Natural killer cell (primary cell): ENCODE measurements around the gene CTSH. TPM values are rescaled to one million over a fixed set of nuclear protein-coding genes. Genes with fewer than 3 reads are reported as not detected.

Experiments used
- ATAC-seq, 3 donors: fragments of 150-1000 bp in 2 of 3; fragments of 200-7000 bp in 1 of 3; cut with Tn5 transposase; 1 replicate in 1 of 3; 2 replicates in 2 of 3; pipeline ENCODE4 v1.10.0; 2021; ENCODE audit warnings: mild to moderate bottlenecking in 2 of 3, moderate library complexity in 2 of 3
- DNase-seq, 2 donors: peaks; one replicate each; pipeline versions ENCODE4 v3.0.0 to v3.0.0-alpha.2; 2013 to 2021; ENCODE audit warnings: mixed read lengths in 1 of 2
- H3K27ac ChIP-seq: one replicate; pipeline ENCODE4 v1.5.1; 2013; ENCODE audit warnings: mild to moderate bottlenecking, low read length
- H3K27me3 ChIP-seq: one replicate; pipeline ENCODE4 v1.6.1; 2013; ENCODE audit warnings: low read length; ENCODE audit not compliant: control insufficient read depth, insufficient read depth
- H3K36me3 ChIP-seq: one replicate; pipeline ENCODE4 v1.6.1; 2013; ENCODE audit warnings: low read length; ENCODE audit not compliant: control insufficient read depth, insufficient read depth
- H3K4me1 ChIP-seq: one replicate; pipeline ENCODE4 v1.6.1; 2013; ENCODE audit warnings: low read length; ENCODE audit not compliant: control insufficient read depth, insufficient read depth
- H3K4me3 ChIP-seq: one replicate; pipeline ENCODE4 v1.5.1; 2013; ENCODE audit warnings: low read length
- H3K9me3 ChIP-seq: one replicate; pipeline ENCODE4 v1.6.1; 2013; ENCODE audit warnings: low read length; ENCODE audit not compliant: control insufficient read depth, insufficient read depth
- H3K27ac Mint-ChIP-seq, 2 donors: one replicate each; pipeline ENCODE4 v1.8.0; 2022; ENCODE audit warnings: mild to moderate bottlenecking in 2 of 2, mixed read lengths in 2 of 2, moderate library complexity in 1 of 2
- H3K27me3 Mint-ChIP-seq, 2 donors: one replicate each; pipeline ENCODE4 v1.8.0; 2022; ENCODE audit warnings: low read depth in 2 of 2, mixed read lengths in 2 of 2
- H3K36me3 Mint-ChIP-seq: one replicate; pipeline ENCODE4 v1.8.0; 2022; ENCODE audit warnings: mixed read lengths
- H3K4me1 Mint-ChIP-seq, 2 donors: one replicate each; pipeline ENCODE4 v1.8.0; 2022; ENCODE audit warnings: mixed read lengths in 2 of 2
- H3K4me3 Mint-ChIP-seq: one replicate; pipeline ENCODE4 v1.8.0; 2022; ENCODE audit warnings: mild to moderate bottlenecking, moderate library complexity, mixed read lengths
- H3K9me3 Mint-ChIP-seq, 2 donors: one replicate each; pipeline ENCODE4 v1.8.0; 2022; ENCODE audit warnings: mixed read lengths in 2 of 2
- WGBS: methylation state at CpG from one replicate; pipeline ENCODE4 v1.1.7; 2013; ENCODE audit warnings: missing lambda C conversion rate; ENCODE audit not compliant: insufficient coverage; 5-methylcytosine and 5-hydroxymethylcytosine counted together
- intact Hi-C: fragments of 100-400 bp; cut with micrococcal nuclease; formaldehyde crosslinking; loops from one replicate; pipeline ENCODE4 v1.14.2; 2022
- total RNA-seq, 4 donors: library from RNA; stranded (reverse); fragments of 120-200 nt in 1 of 4; gene quantifications; one replicate each; pipeline versions ENCODE4 v1.2.3 to v1.2.4, GENCODE V29; 2013 to 2022
- TF ChIP-seq, protein P1 (sequence below): fragments of 200-600 bp; IDR thresholded peaks from one replicate; pipeline ENCODE4 v1.8.0; 2022; ENCODE audit warnings: antibody characterized with exemption

The CTSH gene
- total RNA-seq, 3 donors from 2014 or later (not counting 1 experiment from before 2014, with no cell fraction given), result 8.8 to 18.1 (median 9.7) TPM

DNA sequence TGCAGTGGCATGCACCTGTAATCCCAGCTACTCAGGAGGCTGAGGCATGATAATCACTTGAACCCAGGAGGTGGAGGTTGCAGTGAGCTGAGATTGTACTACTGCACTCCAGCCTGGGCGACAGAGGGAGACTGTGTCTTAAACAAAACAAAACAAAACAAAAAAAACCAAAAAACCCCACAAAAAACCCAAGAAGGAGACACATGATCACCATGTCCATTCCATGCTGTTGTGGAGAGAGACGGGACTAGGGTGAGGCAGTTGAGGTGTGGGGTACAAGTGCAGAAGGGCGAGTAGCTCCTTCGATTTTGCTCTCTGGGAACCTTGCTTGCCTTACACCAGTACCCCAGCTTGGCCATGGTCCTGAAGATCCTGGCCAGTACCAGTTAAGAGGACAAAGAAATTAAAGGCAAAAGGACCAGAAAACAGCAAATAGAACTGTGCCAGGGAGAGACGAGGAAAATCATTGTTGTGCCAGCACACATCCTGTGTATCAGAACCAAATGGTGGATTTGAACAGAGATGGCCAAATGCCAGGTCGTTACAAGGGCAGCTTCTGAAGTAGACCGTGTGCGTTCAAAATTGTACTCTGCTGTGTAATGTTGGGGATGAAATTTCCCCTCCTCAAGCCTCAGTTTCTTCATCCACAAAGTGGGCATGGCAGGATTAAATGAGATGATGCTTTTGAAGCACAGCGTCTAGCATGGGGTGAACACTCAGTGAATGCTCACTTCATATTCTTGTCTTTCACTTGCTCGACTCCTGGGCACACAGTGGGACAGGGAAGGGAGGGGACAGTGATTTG, 42.9 kb upstream of the CTSH start:
- Histone ChIP-seq H3K27ac (no peak overlapping the region), H3K4me1 (peaks cover 15% of the 10 kb centered on the region), H3K27me3 (no peaks in the 10 kb centered on the region), H3K9me3 (no peaks in the 10 kb centered on the region), H3K36me3 (no peaks in the 10 kb centered on the region), H3K4me3 (no peak overlapping the region)
- intact Hi-C loops, result no loop called here
- ATAC-seq (no peak), DNase-seq (no peak)
- TF ChIP-seq, protein P1, sequence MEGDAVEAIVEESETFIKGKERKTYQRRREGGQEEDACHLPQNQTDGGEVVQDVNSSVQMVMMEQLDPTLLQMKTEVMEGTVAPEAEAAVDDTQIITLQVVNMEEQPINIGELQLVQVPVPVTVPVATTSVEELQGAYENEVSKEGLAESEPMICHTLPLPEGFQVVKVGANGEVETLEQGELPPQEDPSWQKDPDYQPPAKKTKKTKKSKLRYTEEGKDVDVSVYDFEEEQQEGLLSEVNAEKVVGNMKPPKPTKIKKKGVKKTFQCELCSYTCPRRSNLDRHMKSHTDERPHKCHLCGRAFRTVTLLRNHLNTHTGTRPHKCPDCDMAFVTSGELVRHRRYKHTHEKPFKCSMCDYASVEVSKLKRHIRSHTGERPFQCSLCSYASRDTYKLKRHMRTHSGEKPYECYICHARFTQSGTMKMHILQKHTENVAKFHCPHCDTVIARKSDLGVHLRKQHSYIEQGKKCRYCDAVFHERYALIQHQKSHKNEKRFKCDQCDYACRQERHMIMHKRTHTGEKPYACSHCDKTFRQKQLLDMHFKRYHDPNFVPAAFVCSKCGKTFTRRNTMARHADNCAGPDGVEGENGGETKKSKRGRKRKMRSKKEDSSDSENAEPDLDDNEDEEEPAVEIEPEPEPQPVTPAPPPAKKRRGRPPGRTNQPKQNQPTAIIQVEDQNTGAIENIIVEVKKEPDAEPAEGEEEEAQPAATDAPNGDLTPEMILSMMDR, result no peak
- no peak overlapping the region for H3K27ac Mint-ChIP-seq
- WGBS, result 89% methylated on average over 7 of the region's 10 CpGs
- no peaks in the 10 kb centered on the region for H3K36me3 Mint-ChIP-seq
- peaks cover 0 to 31% of the 10 kb centered on the region in 2 donors for H3K27me3 Mint-ChIP-seq
- no peaks in the 10 kb centered on the region for H3K9me3 Mint-ChIP-seq
- no peak overlapping the region for H3K4me3 Mint-ChIP-seq
- H3K4me1 Mint-ChIP-seq, result peaks cover 0 to 1% of the 10 kb centered on the region in 2 donors

DNA sequence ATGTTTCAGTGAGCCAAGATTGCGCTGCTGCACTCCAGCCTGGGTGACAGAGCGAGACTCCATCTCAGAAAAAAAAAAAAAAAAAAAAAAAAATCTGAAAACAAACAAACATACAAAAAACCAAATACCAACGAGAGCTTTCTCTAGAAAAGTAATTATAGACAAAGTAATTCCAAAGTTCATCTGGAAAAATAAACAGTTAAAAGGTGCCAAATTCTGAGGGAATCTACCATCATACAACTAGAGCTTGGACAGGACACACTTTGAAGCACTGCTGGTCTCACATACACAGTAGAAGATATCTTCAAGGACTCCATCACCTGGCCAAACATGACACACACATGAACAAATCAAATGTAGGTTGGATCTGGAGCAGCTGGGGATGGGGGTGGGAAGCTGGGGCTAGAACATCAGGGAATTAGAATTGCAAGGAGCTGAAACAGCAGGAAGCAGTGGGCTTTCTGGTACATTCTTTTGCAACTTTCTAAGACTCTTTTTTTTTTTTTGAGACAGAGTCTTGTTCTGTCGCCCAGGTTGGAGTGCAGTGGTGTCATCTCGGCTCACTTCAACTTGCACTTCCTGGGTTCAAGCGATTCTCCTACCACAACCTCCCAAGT, 41.1 kb upstream of the CTSH start:
- H3K4me1 Mint-ChIP-seq, result no peaks in the 10 kb centered on the region
- peaks cover 0 to 31% of the 10 kb centered on the region in 2 donors for H3K27me3 Mint-ChIP-seq
- no peaks in the 10 kb centered on the region for H3K27me3 ChIP-seq
- intact Hi-C loops, result no loop called here
- no peak overlapping the region for H3K27ac ChIP-seq
- no peak overlapping the region for H3K4me3 Mint-ChIP-seq
- ATAC-seq (no peak), DNase-seq (no peak)
- no peaks in the 10 kb centered on the region for H3K9me3 Mint-ChIP-seq
- no peaks in the 10 kb centered on the region for H3K36me3 ChIP-seq
- no peaks in the 10 kb centered on the region for H3K36me3 Mint-ChIP-seq
- H3K4me1 ChIP-seq, result peaks cover 10% of the 10 kb centered on the region
- H3K9me3 ChIP-seq, result no peaks in the 10 kb centered on the region
- no peak overlapping the region for H3K27ac Mint-ChIP-seq
- no peak overlapping the region for H3K4me3 ChIP-seq
- TF ChIP-seq, protein P1, result no peak
- WGBS, result 93% methylated on average over 3 of the region's 6 CpGs

DNA sequence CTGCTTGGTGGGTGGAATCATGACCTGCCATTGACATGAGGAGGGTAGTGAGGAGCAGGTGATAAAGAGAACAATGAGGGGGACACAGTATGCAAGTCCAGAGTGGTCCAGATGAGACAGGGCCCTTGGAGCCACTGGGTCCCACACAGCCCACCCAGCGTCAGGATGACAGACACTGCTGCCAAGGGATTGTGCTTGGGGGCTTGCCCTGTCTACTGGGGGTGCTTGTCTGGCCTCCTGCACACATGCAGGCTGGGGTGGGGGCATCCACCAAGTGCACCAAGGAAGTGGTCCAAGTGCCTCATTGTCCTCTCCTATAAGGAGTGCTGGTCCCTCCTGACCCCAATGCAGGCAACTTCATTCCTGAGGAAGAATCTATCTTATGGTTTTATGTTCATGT, 39.2 kb upstream of the CTSH start:
- H3K4me3 ChIP-seq, result no peak overlapping the region
- DNase-seq (no peak), ATAC-seq (no peak)
- Mint-ChIP-seq H3K27ac (no peak overlapping the region), H3K4me1 (no peaks in the 10 kb centered on the region), H3K4me3 (no peak overlapping the region), H3K36me3 (no peaks in the 10 kb centered on the region), H3K27me3 (peaks cover 0 to 21% of the 10 kb centered on the region in 2 donors), H3K9me3 (no peaks in the 10 kb centered on the region)
- no peaks in the 10 kb centered on the region for H3K9me3 ChIP-seq
- 92% methylated on average over 1 of the region's 1 CpG for WGBS
- H3K27me3 ChIP-seq, result no peaks in the 10 kb centered on the region
- H3K4me1 ChIP-seq, result peaks cover 14% of the 10 kb centered on the region
- intact Hi-C loops, result no loop called here
- TF ChIP-seq, protein P1, result no peak
- no peak overlapping the region for H3K27ac ChIP-seq
- H3K36me3 ChIP-seq, result no peaks in the 10 kb centered on the region
